AG09309 (cell line): Measurements from ENCODE around the gene HMX2.

ENCODE experiments used
- DNase-seq: peaks from one replicate; pipeline ENCODE4 v3.0.0-alpha.2; 2010; ENCODE audit warnings: low read depth
- H3K4me3 ChIP-seq: 2 replicates; pipeline ENCODE4 v1.5.1; 2011; ENCODE audit warnings: mild to moderate bottlenecking, low read depth, low read length, moderate library complexity; ENCODE audit not compliant: control insufficient read depth
- TF ChIP-seq, protein P1 (sequence below): IDR thresholded peaks from 2 replicates; pipeline ENCODE4 v1.5.1; 2011; ENCODE audit warnings: mild to moderate bottlenecking, low read depth, low read length, inconsistent platforms; ENCODE audit not compliant: insufficient read depth, control insufficient read depth; ENCODE audit errors: missing control alignments

Gene HMX2

DNA sequence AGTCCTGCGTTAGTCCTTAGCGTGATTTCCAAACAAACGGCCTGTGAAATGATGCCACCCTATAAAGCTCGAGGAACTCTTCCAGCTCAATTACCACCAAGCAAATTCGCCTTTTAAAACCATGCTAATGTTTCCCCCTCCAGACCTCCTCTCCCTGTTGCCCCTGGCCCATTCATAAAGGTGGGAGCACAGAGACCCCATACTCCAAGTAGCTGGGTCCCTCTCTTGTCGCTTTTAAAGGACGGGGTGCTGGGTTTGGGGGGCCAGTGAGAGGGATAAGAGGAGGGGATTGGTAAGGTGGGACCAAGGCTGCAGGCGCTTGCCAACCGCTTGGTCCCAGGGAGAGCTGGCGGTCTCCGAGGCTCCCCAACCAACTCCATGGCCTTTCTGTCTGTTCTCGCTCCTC lies 1.2 kb downstream of the HMX2 start:
- no peak for DNase-seq
- H3K4me3 ChIP-seq: no peak overlapping the region
- TF ChIP-seq, protein P1, sequence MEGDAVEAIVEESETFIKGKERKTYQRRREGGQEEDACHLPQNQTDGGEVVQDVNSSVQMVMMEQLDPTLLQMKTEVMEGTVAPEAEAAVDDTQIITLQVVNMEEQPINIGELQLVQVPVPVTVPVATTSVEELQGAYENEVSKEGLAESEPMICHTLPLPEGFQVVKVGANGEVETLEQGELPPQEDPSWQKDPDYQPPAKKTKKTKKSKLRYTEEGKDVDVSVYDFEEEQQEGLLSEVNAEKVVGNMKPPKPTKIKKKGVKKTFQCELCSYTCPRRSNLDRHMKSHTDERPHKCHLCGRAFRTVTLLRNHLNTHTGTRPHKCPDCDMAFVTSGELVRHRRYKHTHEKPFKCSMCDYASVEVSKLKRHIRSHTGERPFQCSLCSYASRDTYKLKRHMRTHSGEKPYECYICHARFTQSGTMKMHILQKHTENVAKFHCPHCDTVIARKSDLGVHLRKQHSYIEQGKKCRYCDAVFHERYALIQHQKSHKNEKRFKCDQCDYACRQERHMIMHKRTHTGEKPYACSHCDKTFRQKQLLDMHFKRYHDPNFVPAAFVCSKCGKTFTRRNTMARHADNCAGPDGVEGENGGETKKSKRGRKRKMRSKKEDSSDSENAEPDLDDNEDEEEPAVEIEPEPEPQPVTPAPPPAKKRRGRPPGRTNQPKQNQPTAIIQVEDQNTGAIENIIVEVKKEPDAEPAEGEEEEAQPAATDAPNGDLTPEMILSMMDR: no peak

DNA sequence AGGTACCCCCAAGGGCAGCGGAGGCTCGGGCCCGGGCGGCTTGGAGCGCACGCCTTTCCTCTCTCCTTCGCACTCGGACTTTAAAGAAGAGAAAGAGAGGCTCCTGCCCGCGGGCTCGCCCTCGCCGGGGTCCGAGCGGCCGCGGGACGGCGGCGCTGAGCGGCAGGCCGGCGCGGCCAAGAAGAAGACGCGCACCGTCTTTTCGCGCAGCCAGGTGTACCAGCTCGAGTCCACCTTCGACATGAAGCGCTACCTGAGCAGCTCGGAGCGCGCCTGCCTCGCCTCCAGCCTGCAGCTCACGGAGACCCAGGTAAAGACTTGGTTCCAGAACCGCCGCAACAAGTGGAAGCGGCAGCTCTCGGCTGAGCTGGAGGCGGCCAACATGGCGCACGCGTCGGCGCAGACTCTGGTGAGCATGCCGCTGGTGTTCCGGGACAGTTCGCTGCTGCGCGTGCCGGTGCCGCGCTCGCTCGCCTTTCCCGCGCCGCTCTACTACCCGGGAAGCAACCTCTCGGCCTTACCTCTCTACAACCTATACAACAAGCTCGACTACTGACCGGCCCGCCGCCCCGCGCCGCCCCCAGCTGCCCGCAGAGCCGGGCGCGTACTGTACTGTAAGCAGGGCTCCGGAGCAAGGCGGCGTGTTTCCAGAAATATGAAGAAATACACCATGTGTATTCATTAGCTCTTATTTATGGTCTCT lies 1.8 kb downstream of the HMX2 start:
- TF ChIP-seq, protein P1: no peak
- DNase-seq: no peak
- H3K4me3 ChIP-seq: peak overlapping the region; percentile 28

DNA sequence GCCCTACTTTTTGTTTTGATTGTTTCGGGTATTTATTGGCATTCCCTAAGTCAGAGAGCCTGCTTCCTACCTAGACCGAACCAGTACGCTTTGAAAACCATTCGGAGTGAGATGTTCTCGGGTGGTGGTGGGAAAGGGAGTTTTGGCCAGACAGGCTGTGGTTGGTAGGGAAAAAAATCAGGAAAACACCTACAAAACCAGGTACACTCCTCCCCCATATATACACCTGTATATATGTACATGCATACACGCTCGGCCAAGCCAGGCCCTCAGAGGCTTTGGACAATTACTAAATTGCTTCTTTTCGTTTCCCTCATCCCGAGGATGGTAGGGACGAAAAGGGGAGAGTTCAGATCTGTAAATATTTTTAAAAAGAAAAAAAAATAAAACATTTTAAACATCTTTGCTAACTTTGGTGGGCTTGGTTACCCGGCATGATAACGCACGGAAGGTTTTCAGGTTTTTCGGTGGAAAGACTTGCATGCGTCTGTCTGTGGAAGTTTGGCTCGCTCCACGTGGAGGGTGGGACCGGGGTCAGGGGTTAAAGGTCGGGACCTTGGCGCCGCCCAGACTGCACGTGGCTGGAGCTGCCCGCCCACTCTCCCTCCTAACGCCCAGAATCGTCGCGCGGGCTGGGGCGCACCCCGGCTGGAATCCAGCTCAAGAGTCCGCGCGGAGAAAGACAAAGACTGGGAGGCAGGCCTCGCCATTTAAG lies 2.5 kb downstream of the HMX2 start:
- H3K4me3 ChIP-seq: no peak overlapping the region
- TF ChIP-seq, protein P1: no peak
- no peak for DNase-seq

DNA sequence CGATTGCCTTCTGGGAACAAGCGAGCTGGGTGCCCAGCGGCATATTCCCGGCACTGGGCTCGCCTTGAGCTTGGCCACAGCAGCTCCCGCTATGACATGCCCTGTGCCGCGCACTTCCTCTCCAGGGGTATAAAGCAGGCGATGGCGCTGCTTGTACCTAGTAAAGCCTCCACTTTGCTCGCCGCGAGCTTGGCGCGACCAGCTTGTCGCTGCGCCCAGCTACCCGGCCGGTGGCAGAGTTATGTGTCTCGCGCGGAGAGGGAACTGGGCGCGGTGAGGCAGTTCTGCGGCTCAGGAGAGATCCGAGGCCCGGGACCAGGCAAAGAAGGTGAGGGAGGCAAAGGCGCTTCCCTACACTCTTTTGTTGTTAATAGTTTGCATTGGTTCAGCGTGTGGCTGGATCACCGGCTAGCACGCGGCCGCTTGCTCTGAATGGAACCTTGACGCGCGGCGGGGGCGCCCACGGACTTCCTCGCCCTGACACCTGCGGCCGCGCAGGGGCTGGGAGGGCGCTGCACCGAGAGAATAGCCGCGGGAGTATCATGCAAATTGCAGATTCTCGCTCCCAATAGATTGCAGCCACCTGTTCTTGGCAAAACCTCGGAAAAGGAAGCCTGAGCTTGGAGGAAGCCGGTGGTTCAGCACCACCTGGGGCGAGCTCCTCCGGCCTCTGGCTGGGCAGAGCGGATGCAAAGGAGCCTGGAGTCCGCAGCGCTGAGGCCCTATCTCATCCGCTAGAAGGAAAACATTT lies 3.2 kb downstream of the HMX2 start:
- TF ChIP-seq, protein P1: no peak
- no peak for DNase-seq
- H3K4me3 ChIP-seq: no peak overlapping the region

DNA sequence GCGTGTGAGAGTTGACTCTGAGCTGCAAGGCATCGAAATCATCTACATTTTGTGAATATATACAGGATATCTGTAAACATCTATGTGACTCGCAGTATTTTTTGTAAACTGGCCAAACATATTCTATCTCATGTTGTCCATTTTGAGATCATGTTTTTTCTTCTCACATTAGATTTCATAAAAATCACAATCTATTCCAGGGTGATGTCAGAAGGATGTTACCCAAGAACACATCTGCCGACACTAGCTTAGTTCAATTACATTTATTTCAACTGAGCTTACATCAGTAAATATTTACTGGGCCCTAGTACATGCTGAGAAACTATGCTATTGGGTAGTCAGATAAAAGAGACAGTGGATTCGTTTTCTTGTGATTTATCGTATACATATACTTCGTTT lies 3.8 kb downstream of the HMX2 start:
- no peak overlapping the region for H3K4me3 ChIP-seq
- TF ChIP-seq, protein P1: no peak
- DNase-seq: no peak

DNA sequence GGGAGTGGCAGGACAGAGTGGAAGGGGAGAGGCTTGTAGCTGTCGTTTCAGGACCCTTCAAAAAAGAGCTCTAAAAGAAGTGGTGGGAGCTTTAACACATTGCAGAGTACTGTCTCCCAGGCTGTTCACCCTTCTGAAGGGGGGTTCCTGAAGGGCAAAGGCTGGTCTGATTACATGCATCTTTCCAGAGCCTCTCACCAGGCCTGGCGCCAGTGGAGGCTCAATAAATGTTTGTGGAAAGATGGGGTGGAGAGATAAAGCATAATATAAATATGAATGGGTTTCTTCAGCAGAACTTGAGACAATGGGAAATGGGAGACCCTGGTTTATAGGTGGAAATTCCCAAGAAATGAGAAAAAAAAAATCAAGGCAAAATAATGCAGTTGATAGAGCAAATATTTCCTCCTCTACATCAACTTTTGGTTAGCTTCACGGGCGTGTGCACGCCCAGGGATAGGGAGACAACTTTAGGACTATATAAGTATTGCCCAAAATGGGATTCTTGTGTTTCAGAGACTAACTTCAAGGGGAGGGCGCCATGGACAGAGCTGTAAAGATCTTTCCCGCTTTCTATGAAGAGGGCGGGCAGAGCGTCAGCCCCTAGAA lies 5.7 kb downstream of the HMX2 start:
- no peak overlapping the region for H3K4me3 ChIP-seq
- TF ChIP-seq, protein P1: no peak
- no peak for DNase-seq
